HEK293 (cell line): ENCODE data around the gene TM7SF3.
"Not testable (repeated sequence)": the region's sequence is repeated elsewhere in the genome, so short reads cannot be mapped to it uniquely, and the experiment has no call there.

Experiments
- CTCF ChIA-PET: fragments of 350-600 bp; formaldehyde crosslinking; extraction: SDS; loops from one replicate; lab custom pipeline; 2021; ENCODE audit warnings: antibody characterized with exemption; lab: Yijun Ruan, JAX
- POLR2A ChIA-PET: fragments of 300-600 bp; formaldehyde crosslinking; extraction: SDS; loops from one replicate; lab custom pipeline; 2020; ENCODE audit warnings: antibody characterized with exemption, inconsistent platforms; lab: Yijun Ruan, JAX
- H3K27ac ChIP-seq: fragments of 200-500 bp; sonication (Bioruptor generic); 2 replicates; pipeline ENCODE4 v1.5.1; 2014; ENCODE audit warnings: low read depth, low read length, control low read depth, inconsistent platforms; ENCODE audit errors: extremely low read depth
- H3K36me3 ChIP-seq, 2 experiments: fragments of 200-500 bp in 1 of 2; sonication (Bioruptor generic) in 1 of 2; 1 replicate in 1 of 2; 2 replicates in 1 of 2; pipeline ENCODE4 v1.5.1; 2014 to 2017; ENCODE audit warnings: inconsistent platforms in 2 of 2, low read length in 2 of 2; ENCODE audit not compliant: control insufficient read depth in 2 of 2, insufficient read depth in 1 of 2
- H3K4me1 ChIP-seq: fragments of 200-500 bp; sonication (Bioruptor generic); 2 replicates; pipeline ENCODE4 v1.5.1; 2014; ENCODE audit warnings: mild to moderate bottlenecking, low read length, inconsistent platforms; ENCODE audit not compliant: control insufficient read depth, insufficient read depth
- H3K4me3 ChIP-seq: 2 replicates; pipeline ENCODE4 v1.5.1; 2011; ENCODE audit warnings: low read depth, mild to moderate bottlenecking, control low read depth, low read length, moderate library complexity
- H3K9me3 ChIP-seq: fragments of 200-500 bp; sonication (Bioruptor generic); 2 replicates; pipeline ENCODE4 v1.5.1; 2014; ENCODE audit warnings: low read depth, low read length, inconsistent platforms; ENCODE audit not compliant: control insufficient read depth, insufficient read depth
- FEZF1 ChIP-seq: fragments of 450-650 bp; formaldehyde crosslinking; IDR thresholded peaks from 2 replicates; pipeline ENCODE4 v1.5.1; 2016; ENCODE audit warnings: missing biosample characterization, missing genetic modification characterization
- SP2 ChIP-seq: fragments of 450-650 bp; formaldehyde crosslinking; IDR thresholded peaks from 2 replicates; pipeline ENCODE4 v1.5.1; 2016; ENCODE audit warnings: missing biosample characterization, missing genetic modification characterization
- ZBTB1 ChIP-seq: fragments of 450-650 bp; formaldehyde crosslinking; IDR thresholded peaks from 2 replicates; pipeline ENCODE4 v1.5.1; 2016; ENCODE audit warnings: missing biosample characterization, missing genetic modification characterization
- ZNF121 ChIP-seq: fragments of 450-650 bp; formaldehyde crosslinking; IDR thresholded peaks from 2 replicates; pipeline ENCODE4 v1.5.1; 2016; ENCODE audit warnings: missing biosample characterization, missing genetic modification characterization
- ZNF146 ChIP-seq: fragments of 450-650 bp; formaldehyde crosslinking; IDR thresholded peaks from 2 replicates; pipeline ENCODE4 v1.5.1; 2016; ENCODE audit warnings: missing biosample characterization, missing genetic modification characterization
- ZNF16 ChIP-seq: fragments of 450-650 bp; formaldehyde crosslinking; IDR thresholded peaks from 2 replicates; pipeline ENCODE4 v1.5.1; 2016; ENCODE audit warnings: low read depth, missing biosample characterization, missing genetic modification characterization
- ZNF311 ChIP-seq: fragments of 450-650 bp; formaldehyde crosslinking; IDR thresholded peaks from 2 replicates; pipeline ENCODE4 v1.5.1; 2017; ENCODE audit warnings: missing biosample characterization, missing genetic modification characterization, borderline replicate concordance
- ZNF529 ChIP-seq: fragments of 450-650 bp; formaldehyde crosslinking; IDR thresholded peaks from 2 replicates; pipeline ENCODE4 v1.5.1; 2017; ENCODE audit warnings: missing genetic modification characterization, missing biosample characterization; ENCODE audit not compliant: insufficient replicate concordance
- ZNF785 ChIP-seq: fragments of 450-650 bp; formaldehyde crosslinking; IDR thresholded peaks from 2 replicates; pipeline ENCODE4 v1.5.1; 2016; ENCODE audit warnings: missing biosample characterization, missing genetic modification characterization
- TF ChIP-seq, protein P1 (sequence below): fragments of 450-650 bp; formaldehyde crosslinking; IDR thresholded peaks from 2 replicates; pipeline ENCODE4 v1.5.1; 2016; ENCODE audit warnings: missing biosample characterization, missing genetic modification characterization
- TF ChIP-seq, protein P2 (sequence below): fragments of 450-650 bp; formaldehyde crosslinking; IDR thresholded peaks from 2 replicates; pipeline ENCODE4 v1.5.1; 2016; ENCODE audit warnings: missing biosample characterization, missing genetic modification characterization
- TF ChIP-seq, protein P3 (sequence below): fragments of 450-650 bp; formaldehyde crosslinking; IDR thresholded peaks from 2 replicates; pipeline ENCODE4 v1.5.1; 2016; ENCODE audit warnings: missing biosample characterization, missing genetic modification characterization, borderline replicate concordance

The TM7SF3 gene

DNA sequence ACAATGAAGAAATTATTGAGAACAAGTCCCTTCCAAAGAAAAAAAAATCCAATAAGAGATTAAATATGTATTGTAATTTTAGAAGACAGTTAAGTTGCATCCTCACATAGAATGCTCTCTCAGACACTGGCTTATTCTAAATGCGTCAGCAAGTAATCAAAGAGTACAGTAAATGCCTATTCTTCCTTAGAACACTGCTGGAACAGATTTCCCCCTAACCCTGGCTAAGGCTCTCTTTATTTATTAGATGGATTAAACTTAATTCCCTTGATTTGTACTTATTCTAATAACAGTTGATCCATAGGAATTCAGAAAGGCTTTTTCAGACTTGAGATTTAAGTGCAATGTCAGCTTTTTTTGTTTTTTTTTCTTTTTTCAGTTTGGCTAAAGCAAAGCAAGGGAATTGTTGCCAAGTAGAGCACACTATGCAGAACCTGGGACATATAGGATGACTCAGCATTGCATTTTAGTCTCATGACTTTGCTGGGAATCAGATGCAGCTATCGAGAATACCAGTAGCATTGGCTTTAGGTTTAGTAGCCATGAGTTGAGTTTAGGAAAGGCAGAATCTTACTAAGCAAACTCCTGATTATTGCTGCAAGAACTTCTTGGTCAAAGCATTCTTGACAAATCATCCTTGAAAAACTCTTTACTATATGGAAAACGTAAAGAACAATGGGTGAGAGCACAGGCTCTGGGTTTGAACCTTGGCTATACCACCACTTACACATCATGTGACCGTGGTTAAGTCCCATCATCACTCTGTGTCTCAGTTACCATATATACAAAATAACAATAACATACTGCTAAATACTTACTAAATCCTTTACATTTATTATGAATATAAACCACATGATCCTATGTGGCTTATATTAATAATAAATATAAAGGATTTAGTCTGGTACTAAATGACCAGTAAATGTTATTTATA is 34.9 kb upstream of the TM7SF3 start:
- CTCF ChIA-PET: no interaction called here
- H3K4me3 ChIP-seq: no peak overlapping the region
- TF ChIP-seq, protein P1, sequence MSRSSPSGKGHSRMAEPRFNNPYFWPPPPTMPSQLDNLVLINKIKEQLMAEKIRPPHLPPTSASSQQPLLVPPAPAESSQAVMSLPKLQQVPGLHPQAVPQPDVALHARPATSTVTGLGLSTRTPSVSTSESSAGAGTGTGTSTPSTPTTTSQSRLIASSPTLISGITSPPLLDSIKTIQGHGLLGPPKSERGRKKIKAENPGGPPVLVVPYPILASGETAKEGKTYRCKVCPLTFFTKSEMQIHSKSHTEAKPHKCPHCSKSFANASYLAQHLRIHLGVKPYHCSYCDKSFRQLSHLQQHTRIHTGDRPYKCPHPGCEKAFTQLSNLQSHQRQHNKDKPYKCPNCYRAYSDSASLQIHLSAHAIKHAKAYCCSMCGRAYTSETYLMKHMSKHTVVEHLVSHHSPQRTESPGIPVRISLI (tag by site-specific recombination): 0 out of 2 replicates have a peak, but pooled peaks have one; percentile 30
- no peak for TF ChIP-seq FEZF1 (tag by site-specific recombination)
- no peak for TF ChIP-seq ZNF311
- POLR2A ChIA-PET: no interaction called here
- H3K4me1 ChIP-seq: no peaks in the 10 kb centered on the region
- H3K27ac ChIP-seq: no peak overlapping the region
- H3K9me3 ChIP-seq: no peaks in the 10 kb centered on the region
- no peaks in the 10 kb centered on the region for H3K36me3 ChIP-seq

DNA sequence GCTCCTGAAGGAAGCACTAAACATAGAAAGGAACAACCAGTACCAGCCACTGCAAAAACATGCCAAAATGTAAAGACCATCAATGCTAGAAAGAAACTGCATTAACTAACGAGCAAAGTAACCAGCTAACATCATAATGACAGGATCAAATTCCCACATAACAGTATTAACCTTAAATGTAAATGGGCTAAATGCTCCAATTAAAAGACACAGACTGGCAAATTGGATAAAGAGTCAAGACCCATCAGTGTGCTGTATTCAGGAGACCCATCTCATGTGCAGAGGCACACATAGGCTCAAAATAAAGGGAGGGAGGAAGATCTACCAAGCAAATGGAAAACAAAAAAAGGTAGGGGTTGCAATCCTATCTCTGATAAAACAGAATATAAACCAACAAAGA is 27.8 kb upstream of the TM7SF3 start:
- H3K9me3 ChIP-seq, POLR2A ChIA-PET, H3K27ac ChIP-seq, H3K4me3 ChIP-seq, H3K4me1 ChIP-seq, CTCF ChIA-PET: not testable (repeated sequence)
- TF ChIP-seq ZNF529 (tag by site-specific recombination): peak; percentile 70
- H3K36me3 ChIP-seq: peaks cover 0 to 14% of the 10 kb centered on the region in 2 experiments; a peak in 2 of 3 replicates

DNA sequence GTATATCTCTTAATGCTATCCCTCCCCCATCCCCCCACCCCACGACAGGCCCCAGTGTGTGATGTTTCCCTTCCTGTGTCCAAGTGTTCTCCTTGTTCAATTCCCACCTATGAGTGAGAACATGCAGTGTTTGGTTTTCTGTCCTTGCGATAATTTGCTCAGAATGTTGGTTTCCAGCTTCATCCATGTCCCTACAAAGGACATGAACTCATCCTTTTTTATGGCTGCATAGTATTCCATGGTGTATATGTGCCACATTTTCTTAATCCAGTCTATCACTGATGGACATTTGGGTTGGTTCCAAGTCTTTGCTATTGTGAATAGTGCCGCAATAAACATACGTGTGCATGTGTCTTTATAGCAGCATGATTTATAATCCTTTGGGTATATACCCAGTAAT is 26.5 kb upstream of the TM7SF3 start:
- H3K4me1 ChIP-seq, H3K9me3 ChIP-seq, H3K4me3 ChIP-seq: not testable (repeated sequence)
- peaks cover 0 to 14% of the 10 kb centered on the region in 2 experiments; a peak in 2 of 3 replicates for H3K36me3 ChIP-seq
- TF ChIP-seq ZNF146 (tag by site-specific recombination): peak; percentile 90
- TF ChIP-seq, protein P2, sequence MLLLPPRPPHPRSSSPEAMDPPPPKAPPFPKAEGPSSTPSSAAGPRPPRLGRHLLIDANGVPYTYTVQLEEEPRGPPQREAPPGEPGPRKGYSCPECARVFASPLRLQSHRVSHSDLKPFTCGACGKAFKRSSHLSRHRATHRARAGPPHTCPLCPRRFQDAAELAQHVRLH (tag by site-specific recombination): 0 out of 2 replicates have a peak, but pooled peaks have one; percentile 31
- TF ChIP-seq, all 188 proteins: peak for 2; not testable (repeated sequence) for 186
- CTCF ChIA-PET, POLR2A ChIA-PET, H3K27ac ChIP-seq: not testable (repeated sequence)

DNA sequence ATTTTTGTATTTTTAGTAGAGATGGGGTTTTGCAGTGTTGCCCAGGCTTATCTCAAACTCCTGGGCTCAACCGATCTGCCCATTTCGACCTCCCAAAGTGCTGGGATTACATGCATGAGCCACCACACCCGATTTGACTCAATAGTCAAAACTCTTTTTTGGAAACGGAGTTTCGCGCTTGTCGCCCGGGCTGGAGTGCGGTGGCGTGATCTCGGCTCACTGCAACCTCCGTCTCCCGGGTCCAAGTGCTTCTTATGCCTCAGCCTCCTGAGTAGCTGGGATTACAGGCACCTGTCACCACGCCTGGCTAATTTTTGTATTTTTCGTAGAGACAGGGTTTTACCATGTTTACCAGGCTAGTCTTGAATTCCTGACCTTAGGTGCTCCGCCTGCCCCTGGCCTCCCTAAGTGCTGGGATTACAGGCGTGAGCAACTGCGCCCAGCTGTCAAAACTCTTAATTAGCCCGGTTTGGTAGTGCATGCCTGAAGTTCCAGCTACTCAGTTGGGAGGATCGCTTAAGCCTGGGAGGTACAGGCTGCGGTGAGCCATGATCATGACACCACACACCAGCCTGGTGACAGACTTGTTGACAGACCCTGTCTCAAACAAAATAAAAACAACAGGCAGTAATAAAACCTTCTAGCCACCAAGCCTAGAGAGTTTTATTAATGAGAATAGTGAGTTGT is 20.6 kb upstream of the TM7SF3 start:
- Histone ChIP-seq H3K4me3 (no peak overlapping the region), H3K9me3 (no peaks in the 10 kb centered on the region), H3K4me1 (no peaks in the 10 kb centered on the region), H3K36me3 (peaks cover 14 to 54% of the 10 kb centered on the region in 2 experiments), H3K27ac (no peak overlapping the region)
- ChIA-PET POLR2A (no interaction called here), CTCF (interaction anchor here (0.6 to 0.9 kb wide), 6 partner anchors 108 to 1072 kb away, joined by 3 to 5 read pairs (median 4); no protein-coding TSS in a partner anchor)
- TF ChIP-seq ZBTB1 (tag by site-specific recombination): no peak
- TF ChIP-seq, protein P3, sequence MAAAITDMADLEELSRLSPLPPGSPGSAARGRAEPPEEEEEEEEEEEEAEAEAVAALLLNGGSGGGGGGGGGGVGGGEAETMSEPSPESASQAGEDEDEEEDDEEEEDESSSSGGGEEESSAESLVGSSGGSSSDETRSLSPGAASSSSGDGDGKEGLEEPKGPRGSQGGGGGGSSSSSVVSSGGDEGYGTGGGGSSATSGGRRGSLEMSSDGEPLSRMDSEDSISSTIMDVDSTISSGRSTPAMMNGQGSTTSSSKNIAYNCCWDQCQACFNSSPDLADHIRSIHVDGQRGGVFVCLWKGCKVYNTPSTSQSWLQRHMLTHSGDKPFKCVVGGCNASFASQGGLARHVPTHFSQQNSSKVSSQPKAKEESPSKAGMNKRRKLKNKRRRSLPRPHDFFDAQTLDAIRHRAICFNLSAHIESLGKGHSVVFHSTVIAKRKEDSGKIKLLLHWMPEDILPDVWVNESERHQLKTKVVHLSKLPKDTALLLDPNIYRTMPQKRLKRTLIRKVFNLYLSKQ (tag by site-specific recombination): no peak
- no peak for TF ChIP-seq ZNF785
- TF ChIP-seq ZNF121 (tag by site-specific recombination): no peak
- no peak for TF ChIP-seq ZNF16
- TF ChIP-seq SP2: no peak
- TF ChIP-seq, all 188 proteins: peak for 0
